Kidney epithelial cell (primary cell): Measurements from ENCODE around the gene GIPR. TPM values are rescaled to one million over a fixed set of nuclear protein-coding genes. Genes with fewer than 3 reads are reported as not detected.

Experiments used
- DNase-seq: peaks from one replicate; pipeline ENCODE4 v3.0.0-alpha.2; 2010; ENCODE audit warnings: low read depth
- H3K27me3 ChIP-seq: 2 replicates; pipeline ENCODE4 v1.6.0; 2011; ENCODE audit warnings: low read length; ENCODE audit not compliant: control insufficient read depth, insufficient read depth
- H3K36me3 ChIP-seq: 2 replicates; pipeline ENCODE4 v1.5.1; 2011; ENCODE audit warnings: low read length; ENCODE audit not compliant: control insufficient read depth, insufficient read depth
- H3K4me3 ChIP-seq: 2 replicates; pipeline ENCODE4 v1.5.1; 2011; ENCODE audit warnings: low read depth, mild to moderate bottlenecking, control low read depth, low read length
- CTCF ChIP-seq: IDR thresholded peaks from 2 replicates; pipeline ENCODE4 v1.5.1; 2011; ENCODE audit warnings: mild to moderate bottlenecking, moderate library complexity, low read length, control low read depth, inconsistent platforms; ENCODE audit not compliant: insufficient read depth, poor library complexity, severe bottlenecking
- total RNA-seq: library from RNA; depleted of rRNA; stranded (reverse); fragments of >200 nt; gene quantifications from 2 replicates; pipeline ENCODE4 v1.2.3, GENCODE V29; 2015

GIPR gene
- total RNA-seq, 1 donor from 2014 or later = 0.46 TPM

GRCh38 chr19:45691516-45692186 is 23.6 kb downstream of the GIPR start, which contains the start of gene SNRPD2:
SNRPD2 (minus strand) TSS chr19:45691953; CDS start chr19:45691888, 65 bp downstream.
- peaks cover 2% of the 10 kb centered on the region for H3K36me3 ChIP-seq
- no peak for TF ChIP-seq CTCF
- H3K4me3 ChIP-seq = peak within 1 kb of the TSS; percentile 82
- H3K27me3 ChIP-seq = no peaks in the 10 kb centered on the region
- peak; percentile 75 for DNase-seq

- no peak for TF ChIP-seq CTCF
- peak; percentile 99 for DNase-seq
- Histone ChIP-seq H3K36me3 (peaks cover 2% of the 10 kb centered on the region), H3K27me3 (no peaks in the 10 kb centered on the region), H3K4me3 (peak within 1 kb of the TSS; percentile 82)
Observed at GRCh38 chr19:45692187-45693105, 24.4 kb downstream of the GIPR start, which contains the start of gene QPCTL. QPCTL (plus strand) TSS chr19:45692666; CDS start chr19:45692704, 38 bp downstream.

- peak; percentile 94 for TF ChIP-seq CTCF
- H3K27me3 ChIP-seq = no peaks in the 10 kb centered on the region
- no peak for DNase-seq
- no peaks in the 10 kb centered on the region for H3K36me3 ChIP-seq
- peak overlapping the region; percentile 82 for H3K4me3 ChIP-seq
Observed at GRCh38 chr19:45693106-45693788, 25.2 kb downstream of the GIPR start.

GRCh38 chr19:45701676-45702075 is 33.7 kb downstream of the GIPR start:
- Histone ChIP-seq H3K4me3 (no peak overlapping the region), H3K36me3 (peaks cover 2% of the 10 kb centered on the region), H3K27me3 (no peaks in the 10 kb centered on the region)
- no peak for TF ChIP-seq CTCF
- no peak for DNase-seq

DNA sequence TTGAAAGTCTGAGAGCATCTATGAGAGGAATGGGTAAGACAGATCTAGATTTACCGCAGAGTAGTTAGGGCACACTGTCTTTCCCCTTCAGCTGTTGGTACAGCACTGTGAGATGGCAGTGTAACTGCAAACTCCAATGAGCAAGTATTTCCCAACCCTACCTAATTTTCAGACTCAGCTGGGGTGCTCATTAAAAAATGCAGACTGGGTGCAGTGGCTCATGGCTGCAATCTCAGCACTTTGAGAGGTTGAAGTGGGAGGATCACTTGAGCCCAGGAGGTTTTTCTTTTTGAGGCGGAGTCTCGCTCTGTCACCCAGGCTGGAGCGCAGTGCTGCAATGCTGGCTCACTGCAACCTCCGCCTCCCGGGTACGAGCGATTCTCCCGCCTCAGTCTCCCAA is 37.1 kb downstream of the GIPR start:
- no peak for DNase-seq
- H3K4me3 ChIP-seq = no peak overlapping the region
- H3K36me3 ChIP-seq = peaks cover 2% of the 10 kb centered on the region
- no peak for TF ChIP-seq CTCF
- H3K27me3 ChIP-seq = no peaks in the 10 kb centered on the region
